ENCODE measurements around the gene CSTB.

CSTB gene

DNA sequence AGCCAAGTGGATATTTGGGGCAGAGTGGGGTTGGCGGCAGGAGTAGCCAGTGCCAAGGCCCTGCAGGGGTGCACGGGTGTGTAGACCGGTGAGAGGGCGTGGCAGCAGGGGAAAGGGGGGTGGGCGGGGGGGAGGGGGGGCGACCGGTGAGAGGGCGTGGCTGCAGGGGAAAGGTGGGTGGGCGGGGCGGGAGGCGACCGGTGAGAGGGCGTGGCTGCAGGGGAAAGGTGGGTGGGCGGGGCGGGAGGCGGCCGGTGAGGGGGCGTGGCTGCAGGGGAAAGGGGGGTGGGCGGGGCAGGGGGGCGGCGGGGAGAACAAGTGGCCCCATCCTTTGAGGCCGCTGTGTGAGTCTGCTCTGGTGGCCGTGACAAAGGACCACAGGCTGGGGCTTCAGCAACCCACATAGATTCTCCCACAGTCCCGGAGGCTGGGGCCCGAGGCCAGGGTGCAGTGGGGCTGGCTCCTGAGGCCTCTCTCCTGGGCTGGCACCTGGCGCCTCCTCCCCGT lies 39.1 kb upstream of the CSTB start:
- no peak for DNase-seq (ENCODE audit: low spot score)
- Histone ChIP-seq H3K36me3 (replicated peaks in 1 of 2; ENCODE audit: control insufficient read depth in 2 of 2, insufficient read depth in 2 of 2, low read length in 2 of 2) (no peaks in the 10 kb centered on the region), H4K91ac (ENCODE audit: low read depth, low read length, poor library complexity) (no peak overlapping the region), H3K23ac (ENCODE audit: low read depth, low read length, poor library complexity) (peak overlapping the region; percentile 87), H3K27ac (replicated peaks; ENCODE audit: low read length) (no peak overlapping the region), H2BK12ac (ENCODE audit: low read length) (no peak overlapping the region), H2AFZ (ENCODE audit: low read length) (no peak overlapping the region), H3K4me3 (ENCODE audit: low read length in 2 of 2) (no peak overlapping the region), H3K27me3 (ENCODE audit: control insufficient read depth in 3 of 3, insufficient read depth in 3 of 3, low read depth in 1 of 3, low read length in 3 of 3) (no peaks in the 10 kb centered on the region), H3K9me3 (replicated peaks in 1 of 2; ENCODE audit: control insufficient read depth in 2 of 2, insufficient read depth in 1 of 2, low read depth in 1 of 2, low read length in 2 of 2) (peaks cover 3 to 4% of the 10 kb centered on the region in 2 donors), H3K18ac (ENCODE audit: low read length) (peak overlapping the region; percentile 70), H2AK5ac (ENCODE audit: low read depth, low read length) (no peak overlapping the region), H2BK120ac (ENCODE audit: low read depth, low read length) (no peak overlapping the region), H3K4me2 (ENCODE audit: insufficient read depth, low read length, poor library complexity, severe bottlenecking) (peak overlapping the region; percentile 24), H3K4ac (ENCODE audit: low read length) (no peak overlapping the region), H3K9ac (ENCODE audit: low read depth, low read length, poor library complexity) (no peak overlapping the region), H3K14ac (ENCODE audit: low read length) (peak overlapping the region; percentile 51), H4K8ac (ENCODE audit: low read depth, low read length) (peak overlapping the region; percentile 43), H3K4me1 (ENCODE audit: control insufficient read depth in 2 of 2, insufficient read depth in 1 of 2, low read depth in 1 of 2, low read length in 2 of 2) (peaks cover 11 to 14% of the 10 kb centered on the region in 2 donors), H3K79me1 (ENCODE audit: low read depth, low read length) (peaks cover 2% of the 10 kb centered on the region), H2BK15ac (ENCODE audit: low read length) (no peak overlapping the region), H2BK5ac (ENCODE audit: low read length) (peak overlapping the region; percentile 70)
- no CpG with 5 or more reads among the region's 27 CpGs for WGBS, 2 donors (ENCODE audit: extremely low coverage in 2 of 2, insufficient read length in 2 of 2, insufficient replicate concordance in 1 of 2)

DNA sequence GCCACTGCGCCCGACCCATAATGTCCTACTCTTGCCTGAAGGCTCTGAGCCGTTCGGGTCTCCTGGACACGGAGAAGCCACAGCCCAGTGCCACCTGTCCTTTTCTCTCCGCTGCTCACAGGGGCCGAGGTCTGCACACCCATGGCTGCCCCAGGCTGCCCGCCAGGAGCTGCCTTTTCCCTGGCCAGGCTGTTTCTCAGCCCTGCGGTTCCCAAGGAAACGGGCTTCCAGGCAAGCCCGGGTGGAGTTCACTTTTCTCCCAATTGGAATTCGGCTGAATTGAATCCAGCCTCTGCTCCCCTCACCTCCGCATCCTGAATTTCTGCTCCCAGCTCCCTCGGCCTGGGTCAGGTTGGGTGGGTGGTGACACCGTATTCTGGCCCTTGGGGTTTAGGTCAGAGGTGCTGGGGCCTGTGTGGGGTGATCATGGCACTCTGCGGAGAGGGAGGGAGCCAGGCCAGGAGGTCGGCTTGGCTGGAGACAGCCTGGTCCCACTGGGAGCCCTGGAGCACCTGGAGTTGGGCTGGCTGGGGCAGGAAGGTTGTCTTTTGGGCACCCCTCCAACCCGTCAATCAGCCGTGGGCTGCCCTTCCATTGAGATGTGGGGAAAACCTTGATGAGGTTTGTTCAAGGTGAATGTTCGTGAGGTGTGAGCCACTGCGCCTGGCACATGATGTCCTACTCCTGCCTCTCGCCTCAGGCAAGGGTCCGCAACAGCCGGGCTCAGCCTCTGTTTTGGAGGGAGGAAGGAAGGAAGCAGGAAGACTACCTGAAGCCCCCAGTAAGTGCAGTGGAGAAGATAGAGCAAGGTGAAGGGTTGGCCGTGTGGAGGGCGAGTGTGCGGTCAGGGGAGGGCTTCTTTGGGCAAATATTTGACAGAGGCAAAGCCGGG lies 38.4 kb upstream of the CSTB start:
- Histone ChIP-seq H2BK15ac (ENCODE audit: low read length) (no peak overlapping the region), H2BK5ac (ENCODE audit: low read length) (peak overlapping the region; percentile 70), H3K27ac (replicated peaks; ENCODE audit: low read length) (no peak overlapping the region), H2AFZ (ENCODE audit: low read length) (no peak overlapping the region), H2BK120ac (ENCODE audit: low read depth, low read length) (no peak overlapping the region), H4K91ac (ENCODE audit: low read depth, low read length, poor library complexity) (no peak overlapping the region), H3K36me3 (replicated peaks in 1 of 2; ENCODE audit: control insufficient read depth in 2 of 2, insufficient read depth in 2 of 2, low read length in 2 of 2) (no peaks in the 10 kb centered on the region), H3K4ac (ENCODE audit: low read length) (no peak overlapping the region), H3K79me1 (ENCODE audit: low read depth, low read length) (peaks cover 2% of the 10 kb centered on the region), H3K4me1 (ENCODE audit: control insufficient read depth in 2 of 2, insufficient read depth in 1 of 2, low read depth in 1 of 2, low read length in 2 of 2) (peaks cover 11 to 14% of the 10 kb centered on the region in 2 donors), H3K9me3 (replicated peaks in 1 of 2; ENCODE audit: control insufficient read depth in 2 of 2, insufficient read depth in 1 of 2, low read depth in 1 of 2, low read length in 2 of 2) (peaks cover 3 to 4% of the 10 kb centered on the region in 2 donors), H3K27me3 (ENCODE audit: control insufficient read depth in 3 of 3, insufficient read depth in 3 of 3, low read depth in 1 of 3, low read length in 3 of 3) (no peaks in the 10 kb centered on the region), H2BK12ac (ENCODE audit: low read length) (peak overlapping the region; percentile 0), H3K14ac (ENCODE audit: low read length) (no peak overlapping the region), H4K8ac (ENCODE audit: low read depth, low read length) (peak overlapping the region; percentile 43), H3K4me3 (ENCODE audit: low read length in 2 of 2) (no peak overlapping the region), H3K9ac (ENCODE audit: low read depth, low read length, poor library complexity) (no peak overlapping the region), H2AK5ac (ENCODE audit: low read depth, low read length) (peak overlapping the region; percentile 5), H3K23ac (ENCODE audit: low read depth, low read length, poor library complexity) (peak overlapping the region; percentile 3), H3K18ac (ENCODE audit: low read length) (peak overlapping the region; percentile 70), H3K4me2 (ENCODE audit: insufficient read depth, low read length, poor library complexity, severe bottlenecking) (no peak overlapping the region)
- WGBS, 2 donors (ENCODE audit: extremely low coverage in 2 of 2, insufficient read length in 2 of 2, insufficient replicate concordance in 1 of 2) = no CpG with 5 or more reads among the region's 28 CpGs
- DNase-seq (ENCODE audit: low spot score) = no peak

DNA sequence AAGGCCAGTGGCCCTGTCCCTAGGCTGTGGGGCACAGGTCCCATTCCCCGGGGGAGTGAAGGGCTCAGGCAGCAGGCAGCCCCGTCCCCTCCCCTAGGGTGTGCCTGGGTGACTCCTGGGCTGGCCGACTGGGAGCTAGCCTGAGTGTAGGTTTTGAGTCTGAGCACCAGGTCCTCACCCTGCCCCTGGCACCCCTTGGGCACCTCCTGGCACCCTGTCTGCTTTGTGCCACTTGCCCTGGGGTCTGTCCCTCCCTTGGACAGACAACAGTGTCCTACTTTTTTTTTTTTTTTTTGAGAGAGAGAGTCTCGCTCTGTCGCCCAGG lies 37.5 kb upstream of the CSTB start:
- WGBS, 2 donors (ENCODE audit: extremely low coverage in 2 of 2, insufficient read length in 2 of 2, insufficient replicate concordance in 1 of 2) = no CpG with 5 or more reads among the region's 5 CpGs

GRCh38 chr21:43812957-43813655 lies 37.0 kb upstream of the CSTB start:
- no peaks in the 10 kb centered on the region for H3K27me3 ChIP-seq (ENCODE audit: control insufficient read depth in 3 of 3, insufficient read depth in 3 of 3, low read depth in 1 of 3, low read length in 3 of 3)
- no peak for DNase-seq (ENCODE audit: low spot score)
- H2BK5ac ChIP-seq (ENCODE audit: low read length) = no peak overlapping the region
- H2BK15ac ChIP-seq (ENCODE audit: low read length) = peak overlapping the region; percentile 67
- H3K4me3 ChIP-seq (ENCODE audit: low read length in 2 of 2) = no peak overlapping the region
- H3K9ac ChIP-seq (ENCODE audit: low read depth, low read length, poor library complexity) = no peak overlapping the region
- H3K79me1 ChIP-seq (ENCODE audit: low read depth, low read length) = peaks cover 4% of the 10 kb centered on the region
- peaks cover 11 to 14% of the 10 kb centered on the region in 2 donors for H3K4me1 ChIP-seq (ENCODE audit: control insufficient read depth in 2 of 2, insufficient read depth in 1 of 2, low read depth in 1 of 2, low read length in 2 of 2)
- peak overlapping the region; percentile 57 for H3K18ac ChIP-seq (ENCODE audit: low read length)
- no peak overlapping the region for H2BK120ac ChIP-seq (ENCODE audit: low read depth, low read length)
- no peak overlapping the region for H3K27ac ChIP-seq (replicated peaks; ENCODE audit: low read length)
- no CpG with 5 or more reads among the region's 19 CpGs for WGBS, 2 donors (ENCODE audit: extremely low coverage in 2 of 2, insufficient read length in 2 of 2, insufficient replicate concordance in 1 of 2)
- H4K91ac ChIP-seq (ENCODE audit: low read depth, low read length, poor library complexity) = peak overlapping the region; percentile 85
- no peaks in the 10 kb centered on the region for H3K36me3 ChIP-seq (replicated peaks in 1 of 2; ENCODE audit: control insufficient read depth in 2 of 2, insufficient read depth in 2 of 2, low read length in 2 of 2)
- H4K8ac ChIP-seq (ENCODE audit: low read depth, low read length) = peak overlapping the region; percentile 43
- no peak overlapping the region for H2AFZ ChIP-seq (ENCODE audit: low read length)
- peak overlapping the region; percentile 82 for H3K14ac ChIP-seq (ENCODE audit: low read length)
- H3K23ac ChIP-seq (ENCODE audit: low read depth, low read length, poor library complexity) = peak overlapping the region; percentile 89
- H3K4ac ChIP-seq (ENCODE audit: low read length) = peak overlapping the region; percentile 53
- H3K9me3 ChIP-seq (replicated peaks in 1 of 2; ENCODE audit: control insufficient read depth in 2 of 2, insufficient read depth in 1 of 2, low read depth in 1 of 2, low read length in 2 of 2) = no peaks in the 10 kb centered on the region
- no peak overlapping the region for H3K4me2 ChIP-seq (ENCODE audit: insufficient read depth, low read length, poor library complexity, severe bottlenecking)
- peak overlapping the region; percentile 94 for H2BK12ac ChIP-seq (ENCODE audit: low read length)
- H2AK5ac ChIP-seq (ENCODE audit: low read depth, low read length) = peak overlapping the region; percentile 95

More for the DNA sequence above, 37.5 kb upstream of the CSTB start:
- no peak overlapping the region for H4K91ac ChIP-seq (ENCODE audit: low read depth, low read length, poor library complexity)
- no peak overlapping the region for H2AFZ ChIP-seq (ENCODE audit: low read length)
- peak overlapping the region; percentile 89 for H3K23ac ChIP-seq (ENCODE audit: low read depth, low read length, poor library complexity)
- no peak for DNase-seq (ENCODE audit: low spot score)
- H3K18ac ChIP-seq (ENCODE audit: low read length) = peak overlapping the region; percentile 57
- peaks cover 3 to 4% of the 10 kb centered on the region in 2 donors for H3K9me3 ChIP-seq (replicated peaks in 1 of 2; ENCODE audit: control insufficient read depth in 2 of 2, insufficient read depth in 1 of 2, low read depth in 1 of 2, low read length in 2 of 2)
- no peak overlapping the region for H3K4me3 ChIP-seq (ENCODE audit: low read length in 2 of 2)
- peaks cover 11 to 14% of the 10 kb centered on the region in 2 donors for H3K4me1 ChIP-seq (ENCODE audit: control insufficient read depth in 2 of 2, insufficient read depth in 1 of 2, low read depth in 1 of 2, low read length in 2 of 2)
- H3K4me2 ChIP-seq (ENCODE audit: insufficient read depth, low read length, poor library complexity, severe bottlenecking) = no peak overlapping the region
- H3K4ac ChIP-seq (ENCODE audit: low read length) = peak overlapping the region; percentile 53
- H3K27ac ChIP-seq (replicated peaks; ENCODE audit: low read length) = no peak overlapping the region
- peak overlapping the region; percentile 95 for H2AK5ac ChIP-seq (ENCODE audit: low read depth, low read length)
- no peaks in the 10 kb centered on the region for H3K27me3 ChIP-seq (ENCODE audit: control insufficient read depth in 3 of 3, insufficient read depth in 3 of 3, low read depth in 1 of 3, low read length in 3 of 3)
- H2BK5ac ChIP-seq (ENCODE audit: low read length) = no peak overlapping the region
- H2BK12ac ChIP-seq (ENCODE audit: low read length) = peak overlapping the region; percentile 94
- peak overlapping the region; percentile 82 for H3K14ac ChIP-seq (ENCODE audit: low read length)
- no peak overlapping the region for H2BK120ac ChIP-seq (ENCODE audit: low read depth, low read length)
- H4K8ac ChIP-seq (ENCODE audit: low read depth, low read length) = peak overlapping the region; percentile 43
- H3K79me1 ChIP-seq (ENCODE audit: low read depth, low read length) = peaks cover 2% of the 10 kb centered on the region
- H3K36me3 ChIP-seq (replicated peaks in 1 of 2; ENCODE audit: control insufficient read depth in 2 of 2, insufficient read depth in 2 of 2, low read length in 2 of 2) = no peaks in the 10 kb centered on the region
- peak overlapping the region; percentile 44 for H3K9ac ChIP-seq (ENCODE audit: low read depth, low read length, poor library complexity)
- H2BK15ac ChIP-seq (ENCODE audit: low read length) = peak overlapping the region; percentile 67
